ENCODE measurements around the gene TMEM184B. TPM values are rescaled to one million over a fixed set of nuclear protein-coding genes. Genes with fewer than 3 reads are reported as not detected.

TMEM184B gene
- polyA plus RNA-seq, 1 donor (not counting 4 experiments of a cell fraction or from before 2014, with no cell fraction given), result 18.8 TPM

- peaks cover 11% of the 10 kb centered on the region for H4K20me1 ChIP-seq (ENCODE audit: control insufficient read depth, extremely low read depth, insufficient read depth, low read length)
- H3K36me3 ChIP-seq (ENCODE audit: control insufficient read depth in 2 of 2, extremely low read depth in 1 of 2, insufficient read depth in 2 of 2, low read length in 2 of 2), result peaks cover 0 to 9% of the 10 kb centered on the region in 2 experiments
- no peaks in the 10 kb centered on the region for H3K9me1 ChIP-seq (ENCODE audit: control insufficient read depth, extremely low read depth, insufficient read depth, low read length)
- peaks cover 29% of the 10 kb centered on the region for H3K79me2 ChIP-seq (ENCODE audit: control insufficient read depth, insufficient read depth, low read length)
- H3K4me1 ChIP-seq (ENCODE audit: control insufficient read depth, extremely low read depth, insufficient read depth, low read length), result peaks cover 37% of the 10 kb centered on the region
- H2AFZ ChIP-seq (ENCODE audit: control insufficient read depth, low read length), result peak overlapping the region; percentile 76
- H3K9me3 ChIP-seq (ENCODE audit: control insufficient read depth, low read depth, low read length), result no peaks in the 10 kb centered on the region
- TF ChIP-seq EZH2 (IDR thresholded peaks at IDR 0.05; ENCODE audit: low read length), result no peak
- H3K27me3 ChIP-seq (ENCODE audit: control insufficient read depth, extremely low read depth, insufficient read depth, low read length), result no peaks in the 10 kb centered on the region
- DNase-seq (ENCODE audit: low read depth, low spot score) (no peak), FAIRE-seq (peak; percentile 62)
- H3K4me3 ChIP-seq (ENCODE audit: control insufficient read depth in 2 of 3, extremely low read depth in 1 of 3, insufficient read depth in 2 of 3, low read depth in 1 of 3, low read length in 3 of 3), result peak overlapping the region in 1 of 3 experiments; percentile 44
- dilution Hi-C loops (cut with MboI; ENCODE audit: extremely low pct_ligation_motif_present, low sequenced_read_pairs), result no loop called here
- peak overlapping the region; percentile 98 for H3K27ac ChIP-seq (ENCODE audit: control insufficient read depth, insufficient read depth, low read length)
- peak overlapping the region; percentile 99 for H3K4me2 ChIP-seq (ENCODE audit: control insufficient read depth, extremely low read depth, insufficient read depth, low read depth, low read length)
- peak overlapping the region; percentile 88 for H3K9ac ChIP-seq (ENCODE audit: control insufficient read depth, extremely low read depth, insufficient read depth, low read length)
Observed at GRCh38 chr22:38318792-38319773, 46.3 kb upstream of the TMEM184B start.

GRCh38 chr22:38317995-38318715 is 45.3 kb upstream of the TMEM184B start:
- peaks cover 14% of the 10 kb centered on the region for H4K20me1 ChIP-seq (ENCODE audit: control insufficient read depth, extremely low read depth, insufficient read depth, low read length)
- H3K9me3 ChIP-seq (ENCODE audit: control insufficient read depth, low read depth, low read length), result no peaks in the 10 kb centered on the region
- TF ChIP-seq EZH2 (IDR thresholded peaks at IDR 0.05; ENCODE audit: low read length) (no peak), CTCF (optimal IDR thresholded peaks at IDR 0.05 in 1 of 3, IDR thresholded peaks at IDR 0.05 in 1 of 3, conservative IDR thresholded peaks at IDR 0.05 in 1 of 3; ENCODE audit: extremely low read depth in 1 of 3, insufficient read depth in 2 of 3, low read length in 3 of 3) (no peak)
- H3K36me3 ChIP-seq (ENCODE audit: control insufficient read depth in 2 of 2, extremely low read depth in 1 of 2, insufficient read depth in 2 of 2, low read length in 2 of 2), result peaks cover 0 to 18% of the 10 kb centered on the region in 2 experiments
- peak; percentile 94 for FAIRE-seq
- peak overlapping the region; percentile 99 for H3K4me2 ChIP-seq (ENCODE audit: control insufficient read depth, extremely low read depth, insufficient read depth, low read depth, low read length)
- peak overlapping the region; percentile 32 to 75 (median 58) for H3K4me3 ChIP-seq (ENCODE audit: control insufficient read depth in 2 of 3, extremely low read depth in 1 of 3, insufficient read depth in 2 of 3, low read depth in 1 of 3, low read length in 3 of 3)
- peak overlapping the region; percentile 71 for H2AFZ ChIP-seq (ENCODE audit: control insufficient read depth, low read length)
- no peaks in the 10 kb centered on the region for H3K9me1 ChIP-seq (ENCODE audit: control insufficient read depth, extremely low read depth, insufficient read depth, low read length)
- H3K79me2 ChIP-seq (ENCODE audit: control insufficient read depth, insufficient read depth, low read length), result peaks cover 38% of the 10 kb centered on the region
- no peaks in the 10 kb centered on the region for H3K27me3 ChIP-seq (ENCODE audit: control insufficient read depth, extremely low read depth, insufficient read depth, low read length)
- DNase-seq (ENCODE audit: low read depth, low spot score), result peak; percentile 92
- peak overlapping the region; percentile 98 for H3K27ac ChIP-seq (ENCODE audit: control insufficient read depth, insufficient read depth, low read length)
- H3K4me1 ChIP-seq (ENCODE audit: control insufficient read depth, extremely low read depth, insufficient read depth, low read length), result peaks cover 47% of the 10 kb centered on the region
- peak overlapping the region; percentile 88 for H3K9ac ChIP-seq (ENCODE audit: control insufficient read depth, extremely low read depth, insufficient read depth, low read length)
- dilution Hi-C loops (cut with MboI; ENCODE audit: extremely low pct_ligation_motif_present, low sequenced_read_pairs), result no loop called here

All from keratinocyte (primary cell).